ENCODE data around the gene FBXL16.

The FBXL16 gene

GRCh38 chr16:675884-676564, 29.6 kb downstream of the FBXL16 start:
- ChIA-PET CTCF (interaction anchor here (0.6 to 1.1 kb wide), 3 partner anchors 9 to 98 kb away, joined by 3 to 6 read pairs (median 4); no protein-coding TSS in a partner anchor), POLR2A (interaction anchor here (0.7 to 2.6 kb wide), 8 partner anchors 8 to 289 kb away, joined by 3 to 10 read pairs (median 5); partner anchors contain the start of genes JMJD8, METTL26, RHOT2 and WDR24)
- no peak overlapping the region for H3K27ac ChIP-seq (ENCODE audit: extremely low read depth, low read depth, low read length)
- H3K9me3 ChIP-seq (ENCODE audit: control insufficient read depth, insufficient read depth, low read depth, low read length), result no peaks in the 10 kb centered on the region
- TF ChIP-seq BCL11A (tag by site-specific recombination; IDR thresholded peaks at IDR 0.05; ENCODE audit: low read depth) (peak; percentile 67; the same call in 1 of the 2 replicates), ZNF114 (tag by site-specific recombination; IDR thresholded peaks at IDR 0.05) (no peak), HOXC10 (CRISPR knock-in tag; IDR thresholded peaks at IDR 0.05) (no peak), HIC1 (tag by site-specific recombination; IDR thresholded peaks at IDR 0.05) (peak; percentile 69), INSM2 (tag by site-specific recombination; IDR thresholded peaks at IDR 0.05) (no peak), ZNF76 (tag by site-specific recombination; IDR thresholded peaks at IDR 0.05; ENCODE audit: borderline replicate concordance, low read depth) (no peak), BCL11B (tag by site-specific recombination; IDR thresholded peaks at IDR 0.05; ENCODE audit: low read depth) (peak; percentile 75; the same call in 1 of the 2 replicates), ZNF670 (tag by site-specific recombination; IDR thresholded peaks at IDR 0.05; ENCODE audit: low read depth) (no peak), ZNF830 (tag by site-specific recombination; IDR thresholded peaks at IDR 0.05; ENCODE audit: low read depth) (no peak), HOXA7 (CRISPR knock-in tag; IDR thresholded peaks at IDR 0.05; ENCODE audit: borderline replicate concordance) (no peak)
- peaks cover 5% of the 10 kb centered on the region; the same call in 1 of the 2 replicates for H3K4me1 ChIP-seq (ENCODE audit: control insufficient read depth, insufficient read depth, low read length)
- no peak overlapping the region for H3K4me3 ChIP-seq (ENCODE audit: low read depth, low read length)
- peaks cover 0 to 44% of the 10 kb centered on the region in 2 experiments; a peak in 1 of 3 replicates for H3K36me3 ChIP-seq (ENCODE audit: control insufficient read depth in 2 of 2, insufficient read depth in 1 of 2, low read length in 2 of 2)

- H3K4me1 ChIP-seq (ENCODE audit: control insufficient read depth, insufficient read depth, low read length), result peaks cover 5% of the 10 kb centered on the region; the same call in 1 of the 2 replicates
- POLR2A ChIA-PET, result interaction anchor here (0.7 to 2.6 kb wide), 8 partner anchors 8 to 289 kb away, joined by 3 to 10 read pairs (median 5); partner anchors contain the start of genes JMJD8, METTL26, RHOT2 and WDR24
- CTCF ChIA-PET, result interaction anchor here (0.6 to 1.4 kb wide), 3 partner anchors 11 to 97 kb away, joined by 3 to 8 read pairs (median 4); no protein-coding TSS in a partner anchor
- H3K27ac ChIP-seq (ENCODE audit: extremely low read depth, low read depth, low read length), result no peak within 1 kb of the TSS
- no peak within 1 kb of the TSS for H3K4me3 ChIP-seq (ENCODE audit: low read depth, low read length)
- no peaks in the 10 kb centered on the region for H3K9me3 ChIP-seq (ENCODE audit: control insufficient read depth, insufficient read depth, low read depth, low read length)
- peaks cover 0 to 50% of the 10 kb centered on the region in 2 experiments; a peak in 1 of 3 replicates for H3K36me3 ChIP-seq (ENCODE audit: control insufficient read depth in 2 of 2, insufficient read depth in 1 of 2, low read length in 2 of 2)
- TF ChIP-seq ZNF623 (tag by site-specific recombination; IDR thresholded peaks at IDR 0.05), result no peak
- no peak for TF ChIP-seq ELK4 (IDR thresholded peaks at IDR 0.05; ENCODE audit: borderline replicate concordance, low read depth, low read length)
- TF ChIP-seq ZNF280D (tag by site-specific recombination; IDR thresholded peaks at IDR 0.05), result no peak
- no peak for TF ChIP-seq FEZF1 (tag by site-specific recombination; IDR thresholded peaks at IDR 0.05)
- TF ChIP-seq ZNF133 (tag by site-specific recombination; IDR thresholded peaks at IDR 0.05), result no peak
- TF ChIP-seq ZNF354C (tag by site-specific recombination; IDR thresholded peaks at IDR 0.05; ENCODE audit: borderline replicate concordance, low read depth), result no peak
- no peak for TF ChIP-seq ZNF157 (tag by site-specific recombination; IDR thresholded peaks at IDR 0.05)
- TF ChIP-seq ZNF324 (tag by site-specific recombination; IDR thresholded peaks at IDR 0.05), result no peak
- no peak for TF ChIP-seq ZNF792 (tag by site-specific recombination; IDR thresholded peaks at IDR 0.05)
- TF ChIP-seq ZNF501 (tag by site-specific recombination; IDR thresholded peaks at IDR 0.05), result no peak
- no peak for TF ChIP-seq ZNF221 (tag by site-specific recombination; IDR thresholded peaks at IDR 0.05; ENCODE audit: borderline replicate concordance)
- TF ChIP-seq ZNF433 (tag by site-specific recombination; IDR thresholded peaks at IDR 0.05; ENCODE audit: low read depth), result no peak
- TF ChIP-seq EGR2 (tag by site-specific recombination; IDR thresholded peaks at IDR 0.05; ENCODE audit: low read depth), result no peak
- TF ChIP-seq ZNF223 (tag by site-specific recombination; IDR thresholded peaks at IDR 0.05), result no peak
- no peak for TF ChIP-seq KLF1 (tag by site-specific recombination; IDR thresholded peaks at IDR 0.05)
Observed at GRCh38 chr16:674968-675883, 30.4 kb downstream of the FBXL16 start, which contains the start of gene RHBDL1. Gene RHBDL1, plus strand, starts transcription at chr16:675671. Its CDS starts 120 bp downstream, at chr16:675791.

All from HEK293 (cell line).